DOHH2 (cell line): Measurements from ENCODE around the gene GTF2A1.

Experiments
- H3F3A ChIP-seq: fragments of 200-600 bp; sonication (generic), shearing (Covaris generic); 2 replicates; pipeline ENCODE4 v1.6.0; 2016; ENCODE audit warnings: antibody characterized with exemption, mild to moderate bottlenecking; ENCODE audit not compliant: control insufficient read depth, insufficient read depth
- H3K27ac ChIP-seq: fragments of 200-600 bp; sonication (generic); 2 replicates; pipeline ENCODE4 v1.5.1; 2014; ENCODE audit warnings: low read depth, mild to moderate bottlenecking, low read length, moderate library complexity
- H3K27me3 ChIP-seq: fragments of 200-600 bp; sonication (generic); 2 replicates; pipeline ENCODE4 v1.6.1; 2014; ENCODE audit warnings: mild to moderate bottlenecking, low read length, mixed read lengths; ENCODE audit not compliant: control insufficient read depth
- H3K36me3 ChIP-seq: fragments of 200-600 bp; sonication (generic); 2 replicates; pipeline ENCODE4 v1.6.1; 2014; ENCODE audit warnings: mild to moderate bottlenecking, low read length, moderate library complexity, mixed read lengths; ENCODE audit not compliant: control insufficient read depth
- H3K4me1 ChIP-seq: fragments of 200-600 bp; sonication (generic); 2 replicates; pipeline ENCODE4 v1.6.1; 2014; ENCODE audit warnings: mild to moderate bottlenecking, low read length, mixed read lengths; ENCODE audit not compliant: control insufficient read depth
- H3K4me2 ChIP-seq: fragments of 200-600 bp; sonication (generic); 2 replicates; pipeline ENCODE4 v1.6.0; 2014; ENCODE audit warnings: mild to moderate bottlenecking, low read length, moderate library complexity
- H3K4me3 ChIP-seq: fragments of 200-600 bp; sonication (generic); 2 replicates; pipeline ENCODE4 v1.5.1; 2014; ENCODE audit warnings: mild to moderate bottlenecking, low read length, mixed read lengths
- H3K79me2 ChIP-seq: fragments of 200-600 bp; sonication (generic); 2 replicates; pipeline ENCODE4 v1.6.1; 2014; ENCODE audit warnings: mild to moderate bottlenecking, low read length, mixed read lengths; ENCODE audit not compliant: control insufficient read depth
- H3K9me2 ChIP-seq: fragments of 200-600 bp; sonication (generic); replicated peaks from 2 replicates; pipeline ENCODE4 v1.6.1; 2014; ENCODE audit warnings: mild to moderate bottlenecking, low read length, mixed read lengths; ENCODE audit not compliant: control insufficient read depth
- H3K9me3 ChIP-seq: fragments of 200-600 bp; sonication (generic); 2 replicates; pipeline ENCODE4 v1.6.1; 2014; ENCODE audit warnings: antibody characterized with exemption, low read length, mixed read lengths; ENCODE audit not compliant: control insufficient read depth, insufficient read depth
- H4K20me1 ChIP-seq: fragments of 200-600 bp; sonication (generic); 2 replicates; pipeline ENCODE4 v1.6.0; 2014; ENCODE audit warnings: low read depth, mild to moderate bottlenecking, antibody characterized with exemption, low read length, moderate library complexity; ENCODE audit not compliant: control insufficient read depth, insufficient read depth
- EZH2phosphoT487 ChIP-seq: fragments of 200-600 bp; sonication (generic); IDR thresholded peaks from 2 replicates; pipeline ENCODE4 v1.6.1; 2017; ENCODE audit warnings: borderline replicate concordance, mild to moderate bottlenecking, antibody characterized with exemption, low read length, moderate library complexity, mixed read lengths
- TF ChIP-seq, protein P1 (sequence below): fragments of 200-600 bp; sonication (generic); IDR thresholded peaks from one replicate; pipeline ENCODE4 v1.5.1; 2014; ENCODE audit warnings: antibody characterized with exemption, mild to moderate bottlenecking, low read depth, low read length; ENCODE audit not compliant: poor library complexity, severe bottlenecking

The GTF2A1 gene

GRCh38 chr14:81252278-81252677 lies 31.5 kb upstream of the GTF2A1 start:
- no peaks in the 10 kb centered on the region for H3K9me3 ChIP-seq
- no peaks in the 10 kb centered on the region for H3F3A ChIP-seq
- H3K79me2 ChIP-seq: no peaks in the 10 kb centered on the region
- no peaks in the 10 kb centered on the region for H4K20me1 ChIP-seq
- TF ChIP-seq, protein P1, sequence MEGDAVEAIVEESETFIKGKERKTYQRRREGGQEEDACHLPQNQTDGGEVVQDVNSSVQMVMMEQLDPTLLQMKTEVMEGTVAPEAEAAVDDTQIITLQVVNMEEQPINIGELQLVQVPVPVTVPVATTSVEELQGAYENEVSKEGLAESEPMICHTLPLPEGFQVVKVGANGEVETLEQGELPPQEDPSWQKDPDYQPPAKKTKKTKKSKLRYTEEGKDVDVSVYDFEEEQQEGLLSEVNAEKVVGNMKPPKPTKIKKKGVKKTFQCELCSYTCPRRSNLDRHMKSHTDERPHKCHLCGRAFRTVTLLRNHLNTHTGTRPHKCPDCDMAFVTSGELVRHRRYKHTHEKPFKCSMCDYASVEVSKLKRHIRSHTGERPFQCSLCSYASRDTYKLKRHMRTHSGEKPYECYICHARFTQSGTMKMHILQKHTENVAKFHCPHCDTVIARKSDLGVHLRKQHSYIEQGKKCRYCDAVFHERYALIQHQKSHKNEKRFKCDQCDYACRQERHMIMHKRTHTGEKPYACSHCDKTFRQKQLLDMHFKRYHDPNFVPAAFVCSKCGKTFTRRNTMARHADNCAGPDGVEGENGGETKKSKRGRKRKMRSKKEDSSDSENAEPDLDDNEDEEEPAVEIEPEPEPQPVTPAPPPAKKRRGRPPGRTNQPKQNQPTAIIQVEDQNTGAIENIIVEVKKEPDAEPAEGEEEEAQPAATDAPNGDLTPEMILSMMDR: peak; percentile 18
- TF ChIP-seq EZH2phosphoT487: no peak
- no peaks in the 10 kb centered on the region for H3K9me2 ChIP-seq
- H3K4me2 ChIP-seq: no peak overlapping the region
- H3K4me1 ChIP-seq: peaks cover 9% of the 10 kb centered on the region
- no peaks in the 10 kb centered on the region for H3K27me3 ChIP-seq
- H3K36me3 ChIP-seq: no peaks in the 10 kb centered on the region
- no peak overlapping the region for H3K27ac ChIP-seq
- H3K4me3 ChIP-seq: no peak overlapping the region

GRCh38 chr14:81247271-81247766 lies 26.6 kb upstream of the GTF2A1 start:
- TF ChIP-seq EZH2phosphoT487: no peak
- TF ChIP-seq, protein P1: no peak
- H3K36me3 ChIP-seq: no peaks in the 10 kb centered on the region
- H3K27me3 ChIP-seq: no peaks in the 10 kb centered on the region
- H3K4me1 ChIP-seq: no peaks in the 10 kb centered on the region
- no peaks in the 10 kb centered on the region for H3K79me2 ChIP-seq
- H3K9me3 ChIP-seq: no peaks in the 10 kb centered on the region; the same call in 1 of the 2 replicates
- no peak overlapping the region for H3K27ac ChIP-seq
- H3F3A ChIP-seq: no peaks in the 10 kb centered on the region
- no peak overlapping the region for H3K4me3 ChIP-seq
- no peak overlapping the region for H3K4me2 ChIP-seq
- H3K9me2 ChIP-seq: no peaks in the 10 kb centered on the region
- no peaks in the 10 kb centered on the region for H4K20me1 ChIP-seq

DNA sequence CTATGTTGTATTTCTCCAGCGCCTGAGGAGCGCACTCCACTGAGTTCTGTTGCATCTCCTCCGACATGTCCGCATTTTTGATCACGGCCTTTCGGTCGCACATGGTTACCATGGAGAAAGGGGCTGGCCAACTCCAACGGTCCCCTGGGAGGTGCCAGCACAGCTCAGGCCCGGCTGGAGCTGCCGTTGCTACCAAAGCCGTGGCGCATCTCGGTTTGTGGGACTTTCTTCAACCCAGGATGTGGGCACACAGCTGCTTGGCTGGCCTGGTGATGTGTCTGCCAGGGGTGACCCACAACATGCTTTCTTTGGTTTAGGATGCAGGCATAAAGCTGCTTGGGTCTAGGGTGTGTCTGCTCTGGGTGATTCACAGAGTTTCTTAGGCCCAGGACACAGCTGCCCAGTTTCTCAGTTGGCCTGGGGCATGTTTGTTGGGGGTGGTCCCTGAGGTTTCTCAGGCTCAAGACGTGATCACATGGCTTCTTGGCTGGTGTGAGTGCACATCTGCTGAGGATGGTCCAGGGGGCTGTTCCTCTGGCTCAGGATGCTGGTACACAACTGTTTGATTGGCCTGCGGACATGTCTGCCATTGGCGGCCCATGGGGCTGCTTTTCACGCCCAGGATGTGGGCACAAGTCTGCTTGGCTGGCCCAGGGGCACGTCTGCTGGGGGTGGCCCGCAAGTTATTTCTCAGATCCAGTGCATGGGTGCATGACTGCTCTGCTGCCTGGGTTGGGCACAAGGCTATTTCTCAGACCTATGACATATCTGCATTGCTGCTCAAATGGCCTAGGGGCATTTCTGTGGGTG lies 25.9 kb upstream of the GTF2A1 start:
- Histone ChIP-seq H4K20me1 (no peaks in the 10 kb centered on the region), H3K27ac (no peak overlapping the region), H3K4me2 (no peak overlapping the region), H3K36me3 (no peaks in the 10 kb centered on the region), H3K9me3 (no peaks in the 10 kb centered on the region; the same call in 1 of the 2 replicates), H3K79me2 (no peaks in the 10 kb centered on the region), H3K27me3 (no peaks in the 10 kb centered on the region), H3F3A (no peaks in the 10 kb centered on the region), H3K9me2 (no peaks in the 10 kb centered on the region), H3K4me1 (no peaks in the 10 kb centered on the region), H3K4me3 (no peak overlapping the region)
- no peak for TF ChIP-seq EZH2phosphoT487
- TF ChIP-seq, protein P1: no peak
